H9 (cell line): ENCODE results near the gene HMCES. TPM values are rescaled to one million over a fixed set of nuclear protein-coding genes. Genes with fewer than 3 reads are reported as not detected.

Experiments
- DNase-seq: peaks from one replicate; pipeline ENCODE4 v3.0.0-alpha.2; 2017
- H2AFZ ChIP-seq: one replicate; pipeline ENCODE4 v1.6.1; 2013; ENCODE audit warnings: mild to moderate bottlenecking, low read length, control low read depth, moderate library complexity
- H2AK5ac ChIP-seq: 2 replicates; pipeline ENCODE4 v1.6.1; 2013; ENCODE audit warnings: low read length, control low read depth, mixed read lengths; ENCODE audit not compliant: insufficient read length
- H2BK120ac ChIP-seq: one replicate; pipeline ENCODE4 v1.6.1; 2013; ENCODE audit warnings: low read depth, mild to moderate bottlenecking, low read length, control low read depth, inconsistent platforms; ENCODE audit not compliant: poor library complexity, severe bottlenecking
- H2BK12ac ChIP-seq: 2 replicates; pipeline ENCODE4 v1.6.1; 2013; ENCODE audit warnings: low read length, control low read depth, mixed read lengths, low read depth; ENCODE audit not compliant: insufficient read length
- H2BK15ac ChIP-seq: 2 replicates; pipeline ENCODE4 v1.6.1; 2013; ENCODE audit warnings: low read depth, low read length, control low read depth
- H2BK20ac ChIP-seq: one replicate; pipeline ENCODE4 v1.6.1; 2013; ENCODE audit warnings: low read depth, mild to moderate bottlenecking, low read length, control low read depth, inconsistent platforms; ENCODE audit not compliant: poor library complexity, severe bottlenecking
- H2BK5ac ChIP-seq: 2 replicates; pipeline ENCODE4 v1.6.1; 2013; ENCODE audit warnings: low read length, control low read depth, mixed read lengths; ENCODE audit not compliant: insufficient read length
- H3K14ac ChIP-seq: 2 replicates; pipeline ENCODE4 v1.6.1; 2013; ENCODE audit warnings: low read length, control low read depth; ENCODE audit not compliant: insufficient read depth
- H3K18ac ChIP-seq: 2 replicates; pipeline ENCODE4 v1.6.1; 2013; ENCODE audit warnings: low read depth, mild to moderate bottlenecking, mixed read lengths, low read length, control low read depth; ENCODE audit not compliant: insufficient read length
- H3K23ac ChIP-seq: 2 replicates; pipeline ENCODE4 v1.6.1; 2013; ENCODE audit warnings: low read length, control low read depth, mixed read lengths, low read depth; ENCODE audit not compliant: insufficient read length
- H3K23me2 ChIP-seq: 2 replicates; pipeline ENCODE4 v1.6.1; 2013; ENCODE audit warnings: low read depth, mild to moderate bottlenecking, mixed read lengths, low read length, control low read depth; ENCODE audit not compliant: insufficient read length, poor library complexity, severe bottlenecking
- H3K27ac ChIP-seq: 2 replicates; pipeline ENCODE4 v1.5.1; 2013; ENCODE audit warnings: low read length, control low read depth, mixed read lengths, low read depth; ENCODE audit not compliant: insufficient read length
- H3K27me3 ChIP-seq: 2 replicates; pipeline ENCODE4 v1.6.1; 2013; ENCODE audit warnings: low read length, control low read depth, inconsistent platforms; ENCODE audit not compliant: insufficient read depth
- H3K4ac ChIP-seq: 2 replicates; pipeline ENCODE4 v1.6.1; 2013; ENCODE audit warnings: low read depth, mild to moderate bottlenecking, control low read depth, inconsistent platforms, low read length, moderate library complexity
- H3K4me1 ChIP-seq: 2 replicates; pipeline ENCODE4 v1.6.1; 2013; ENCODE audit warnings: low read length, control low read depth, inconsistent platforms; ENCODE audit not compliant: insufficient read depth
- H3K4me2 ChIP-seq: 2 replicates; pipeline ENCODE4 v1.6.1; 2013; ENCODE audit warnings: low read length, control low read depth, mixed read lengths; ENCODE audit not compliant: insufficient read length, insufficient read depth
- H3K56ac ChIP-seq: 2 replicates; pipeline ENCODE4 v1.6.1; 2013; ENCODE audit warnings: low read depth, mild to moderate bottlenecking, mixed read lengths, low read length, control low read depth; ENCODE audit not compliant: insufficient read length
- H3K79me1 ChIP-seq: 2 replicates; pipeline ENCODE4 v1.6.1; 2013; ENCODE audit warnings: low read depth, mild to moderate bottlenecking, moderate library complexity, low read length, control low read depth, inconsistent platforms; ENCODE audit not compliant: insufficient read depth, poor library complexity, severe bottlenecking
- H3K79me2 ChIP-seq: 2 replicates; pipeline ENCODE4 v1.6.1; 2013; ENCODE audit warnings: low read length, control low read depth, inconsistent platforms; ENCODE audit not compliant: insufficient read depth
- H3K9ac ChIP-seq: 2 replicates; pipeline ENCODE4 v1.6.1; 2013; ENCODE audit warnings: low read length, control low read depth, mixed read lengths; ENCODE audit not compliant: insufficient read length; ENCODE audit errors: extremely low read depth
- H3K9me3 ChIP-seq: one replicate; pipeline ENCODE4 v1.6.1; 2013; ENCODE audit warnings: low read depth, low read length, inconsistent platforms; ENCODE audit not compliant: control insufficient read depth
- H3T11ph ChIP-seq: one replicate; pipeline ENCODE4 v1.6.1; 2013; ENCODE audit warnings: mild to moderate bottlenecking, low read length, control low read depth, inconsistent platforms
- H4K20me1 ChIP-seq: one replicate; pipeline ENCODE4 v1.6.1; 2013; ENCODE audit not compliant: control insufficient read depth, insufficient read length, insufficient read depth
- H4K5ac ChIP-seq: 2 replicates; pipeline ENCODE4 v1.6.1; 2013; ENCODE audit warnings: low read depth, mild to moderate bottlenecking, mixed read lengths, low read length, control low read depth; ENCODE audit not compliant: insufficient read length
- H4K8ac ChIP-seq: replicated peaks from 2 replicates; pipeline ENCODE4 v1.6.1; 2013; ENCODE audit warnings: low read length, control low read depth, mixed read lengths, low read depth; ENCODE audit not compliant: insufficient read length
- H4K91ac ChIP-seq: 2 replicates; pipeline ENCODE4 v1.6.1; 2013; ENCODE audit warnings: low read depth, mild to moderate bottlenecking, moderate library complexity, mixed read lengths, low read length, control low read depth; ENCODE audit not compliant: insufficient read length
- H3K27ac Mint-ChIP-seq, 3 experiments: 2 replicates in 2 of 3; 3 replicates in 1 of 3; pipeline ENCODE4 v1.8.0; 2020 to 2021; ENCODE audit warnings: mixed read lengths in 3 of 3, mild to moderate bottlenecking in 1 of 3, moderate library complexity in 1 of 3
- H3K27me3 Mint-ChIP-seq: 2 replicates; pipeline ENCODE4 v1.8.0; 2021; ENCODE audit warnings: low read depth, mild to moderate bottlenecking, moderate library complexity, mixed read lengths
- H3K36me3 Mint-ChIP-seq, 3 experiments: 2 replicates in 2 of 3; 3 replicates in 1 of 3; pipeline ENCODE4 v1.8.0; 2020 to 2021; ENCODE audit warnings: low read depth in 3 of 3, mixed read lengths in 3 of 3; ENCODE audit not compliant: insufficient read depth in 1 of 3
- H3K4me1 Mint-ChIP-seq, 2 experiments: 2 replicates each; pipeline ENCODE4 v1.8.0; 2020; ENCODE audit warnings: mixed read lengths in 2 of 2
- H3K4me3 Mint-ChIP-seq, 2 experiments: 2 replicates in 1 of 2; 3 replicates in 1 of 2; pipeline ENCODE4 v1.8.0; 2020 to 2021; ENCODE audit warnings: mild to moderate bottlenecking in 2 of 2, mixed read lengths in 2 of 2, moderate library complexity in 1 of 2
- H3K9me3 Mint-ChIP-seq, 2 experiments: 2 replicates in 1 of 2; 3 replicates in 1 of 2; pipeline ENCODE4 v1.8.0; 2020; ENCODE audit warnings: mild to moderate bottlenecking in 2 of 2, mixed read lengths in 2 of 2, moderate library complexity in 1 of 2
- WGBS: extraction: QIAGEN DNeasy Blood & Tissue Kit; methylation state at CpG from one replicate; pipeline ENCODE4 v1.1.7; 2013; ENCODE audit warnings: missing lambda C conversion rate, low lambda C conversion rate, mixed read lengths; ENCODE audit not compliant: insufficient read length; ENCODE audit errors: extremely low coverage; 5-methylcytosine and 5-hydroxymethylcytosine counted together
- microRNA-seq: library from miRNA; unstranded; fragments of <30 nt; microRNA quantifications from one replicate; pipeline ENCODE4, GENCODE V29; 2020; ENCODE audit warnings: borderline microRNAs expressed
- total RNA-seq: library from RNA; stranded (reverse); gene quantifications from 2 replicates; pipeline ENCODE4 v1.2.1, GENCODE V29; 2021
- TF ChIP-seq, protein P1 (sequence below): fragments of 200-600 bp; sonication (generic); conservative IDR thresholded peaks from 3 replicates; pipeline ENCODE4 v1.8.0; 2021; ENCODE audit warnings: antibody characterized with exemption, mild to moderate bottlenecking

The HMCES gene
- total RNA-seq, 1 experiment from 2014 or later = 52.4 TPM

DNA sequence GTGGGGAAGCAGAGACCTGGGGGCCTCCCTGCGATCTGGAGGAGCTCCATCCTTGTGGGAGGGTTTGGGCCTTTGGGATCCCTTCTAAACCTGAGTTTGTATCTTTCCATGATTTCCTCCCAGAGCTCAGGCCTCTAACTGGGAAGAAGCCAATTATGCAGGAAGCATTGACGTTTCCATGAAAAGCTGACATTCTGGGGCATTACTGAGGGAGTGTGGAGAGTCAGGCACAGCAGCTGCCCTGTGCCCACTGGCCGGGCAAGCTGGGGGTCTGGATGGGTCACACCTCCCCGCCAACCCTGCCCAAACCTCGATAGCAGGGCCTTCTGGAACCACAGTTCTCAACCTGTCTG lies 74.9 kb downstream of the HMCES start:
- H3K14ac ChIP-seq = no peak overlapping the region
- H2BK20ac ChIP-seq = no peak overlapping the region
- TF ChIP-seq, protein P1, sequence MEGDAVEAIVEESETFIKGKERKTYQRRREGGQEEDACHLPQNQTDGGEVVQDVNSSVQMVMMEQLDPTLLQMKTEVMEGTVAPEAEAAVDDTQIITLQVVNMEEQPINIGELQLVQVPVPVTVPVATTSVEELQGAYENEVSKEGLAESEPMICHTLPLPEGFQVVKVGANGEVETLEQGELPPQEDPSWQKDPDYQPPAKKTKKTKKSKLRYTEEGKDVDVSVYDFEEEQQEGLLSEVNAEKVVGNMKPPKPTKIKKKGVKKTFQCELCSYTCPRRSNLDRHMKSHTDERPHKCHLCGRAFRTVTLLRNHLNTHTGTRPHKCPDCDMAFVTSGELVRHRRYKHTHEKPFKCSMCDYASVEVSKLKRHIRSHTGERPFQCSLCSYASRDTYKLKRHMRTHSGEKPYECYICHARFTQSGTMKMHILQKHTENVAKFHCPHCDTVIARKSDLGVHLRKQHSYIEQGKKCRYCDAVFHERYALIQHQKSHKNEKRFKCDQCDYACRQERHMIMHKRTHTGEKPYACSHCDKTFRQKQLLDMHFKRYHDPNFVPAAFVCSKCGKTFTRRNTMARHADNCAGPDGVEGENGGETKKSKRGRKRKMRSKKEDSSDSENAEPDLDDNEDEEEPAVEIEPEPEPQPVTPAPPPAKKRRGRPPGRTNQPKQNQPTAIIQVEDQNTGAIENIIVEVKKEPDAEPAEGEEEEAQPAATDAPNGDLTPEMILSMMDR = no peak
- H4K8ac ChIP-seq = no peak overlapping the region
- no peak overlapping the region for H3K9ac ChIP-seq
- no peak overlapping the region for H2BK120ac ChIP-seq
- no peak overlapping the region for H2AFZ ChIP-seq
- no peaks in the 10 kb centered on the region for H3K79me2 ChIP-seq
- H3K23me2 ChIP-seq = no peaks in the 10 kb centered on the region
- peaks cover 7 to 11% of the 10 kb centered on the region in 2 experiments; a peak in 3 of 4 replicates for H3K4me1 Mint-ChIP-seq
- H3K27me3 ChIP-seq = no peaks in the 10 kb centered on the region
- H3K9me3 Mint-ChIP-seq = no peaks in the 10 kb centered on the region
- H3K56ac ChIP-seq = no peak overlapping the region
- no peak overlapping the region for H3K18ac ChIP-seq
- H2AK5ac ChIP-seq = no peak overlapping the region
- DNase-seq = no peak
- H3K23ac ChIP-seq = no peak overlapping the region
- H3K27ac ChIP-seq = no peak overlapping the region
- H3K4me2 ChIP-seq = no peak overlapping the region
- H4K20me1 ChIP-seq = no peaks in the 10 kb centered on the region
- H2BK15ac ChIP-seq = no peak overlapping the region
- H3K4me3 Mint-ChIP-seq = no peak overlapping the region
- no peak overlapping the region for H4K91ac ChIP-seq
- no peaks in the 10 kb centered on the region for H3K9me3 ChIP-seq
- 0 out of 2 replicates have a peak, but pooled peaks cover 2% of the 10 kb centered on the region for H3K4me1 ChIP-seq
- H3K79me1 ChIP-seq = no peaks in the 10 kb centered on the region
- no peaks in the 10 kb centered on the region for H3K36me3 Mint-ChIP-seq
- H3K27ac Mint-ChIP-seq = no peak overlapping the region
- H3K27me3 Mint-ChIP-seq = peaks cover 2% of the 10 kb centered on the region; the same call in 1 of the 2 replicates
- H3K4ac ChIP-seq = no peak overlapping the region
- no peak overlapping the region for H3T11ph ChIP-seq
- H2BK12ac ChIP-seq = no peak overlapping the region
- no CpG with 5 or more reads among the region's 5 CpGs for WGBS
- no peak overlapping the region for H2BK5ac ChIP-seq
- H4K5ac ChIP-seq = no peak overlapping the region

Small RNA genes within 50 kb of the gene (microRNA-seq; reads per million reads assigned to microRNA genes)
- not detected for gene MIR6826

Other genes starting within 250 kb of the HMCES start
- not detected in 2 replicates for gene GP9, start 218.1 kb upstream of the HMCES start, total RNA-seq
- gene RAB43, start 157.1 kb upstream of the HMCES start, total RNA-seq = 13.6 and 14.8 TPM in 2 replicates
- 28.1 TPM in 2 replicates for gene ISY1, start 117.8 kb upstream of the HMCES start, total RNA-seq
- 433 and 443 TPM in 2 replicates for gene CNBP, start 95.0 kb upstream of the HMCES start, total RNA-seq
- 142 and 147 TPM in 2 replicates for gene COPG1, start 29.3 kb upstream of the HMCES start, total RNA-seq
- gene EFCAB12, start 149.8 kb downstream of the HMCES start, total RNA-seq = 0.11 and 0.28 TPM in 2 replicates
- 40.1 and 41.0 TPM in 2 replicates for gene MBD4, start 161.1 kb downstream of the HMCES start, total RNA-seq
- 19.3 and 22.0 TPM in 2 replicates for gene IFT122, start 161.4 kb downstream of the HMCES start, total RNA-seq
- gene RHO, start 249.8 kb downstream of the HMCES start, total RNA-seq = not detected in 2 replicates